Calu3 (cell line): ENCODE results near the gene S100A2. TPM values are rescaled to one million over a fixed set of nuclear protein-coding genes. Genes with fewer than 3 reads are reported as not detected.

ENCODE experiments used
- BruUV-seq: library from RNA; stranded (reverse); fragments of 400-500 nt; replicated peaks from 2 replicates; lab custom pipeline; 2021; lab: Mats Ljungman, UMichigan
- CTCF ChIA-PET: fragments of 300-600 bp; sonication (Branson Sonifier 250); formaldehyde crosslinking; loops from one replicate; lab custom pipeline; 2022; ENCODE audit warnings: antibody characterized with exemption; lab: Charles Lee
- DNase-seq: peaks from one replicate; pipeline ENCODE4 v3.0.0; 2022
- H3K27ac Mint-ChIP-seq: one replicate; pipeline ENCODE4 v1.8.0; 2022; ENCODE audit warnings: mixed read lengths; ENCODE audit not compliant: unreplicated experiment
- H3K27me3 Mint-ChIP-seq: one replicate; pipeline ENCODE4 v1.8.0; 2022; ENCODE audit warnings: mixed read lengths; ENCODE audit not compliant: unreplicated experiment
- H3K36me3 Mint-ChIP-seq: one replicate; pipeline ENCODE4 v1.8.0; 2022; ENCODE audit warnings: mild to moderate bottlenecking, moderate library complexity, mixed read lengths; ENCODE audit not compliant: insufficient read depth, unreplicated experiment
- H3K4me1 Mint-ChIP-seq: one replicate; pipeline ENCODE4 v1.8.0; 2022; ENCODE audit warnings: mild to moderate bottlenecking, low read depth, mixed read lengths; ENCODE audit not compliant: unreplicated experiment
- H3K4me3 Mint-ChIP-seq: one replicate; pipeline ENCODE4 v1.8.0; 2022; ENCODE audit warnings: mild to moderate bottlenecking, low read depth, moderate library complexity, mixed read lengths; ENCODE audit not compliant: unreplicated experiment
- H3K9me3 Mint-ChIP-seq: one replicate; pipeline ENCODE4 v1.8.0; 2022; ENCODE audit warnings: low read depth, mixed read lengths; ENCODE audit not compliant: unreplicated experiment
- intact Hi-C: fragments of 100-400 bp; cut with micrococcal nuclease; formaldehyde crosslinking; loops from one replicate; pipeline ENCODE4 v1.10.0; 2022; ENCODE audit not compliant: unreplicated experiment
- total RNA-seq: library from RNA; stranded (reverse); gene quantifications from 2 replicates; pipeline ENCODE4 v1.2.3, GENCODE V29; 2022
- TF ChIP-seq, protein P1 (sequence below): fragments of 200-600 bp; IDR thresholded peaks from one replicate; pipeline ENCODE4 v1.8.0; 2022; ENCODE audit warnings: antibody characterized with exemption; ENCODE audit not compliant: unreplicated experiment

Gene S100A2
- total RNA-seq, 1 experiment from 2014 or later, result 11.1 TPM

GRCh38 chr1:153556348-153556747 is 9.3 kb downstream of the S100A2 start:
- Mint-ChIP-seq H3K27ac (no peak overlapping the region), H3K36me3 (no peaks in the 10 kb centered on the region), H3K4me3 (no peak overlapping the region), H3K4me1 (peaks cover 12% of the 10 kb centered on the region), H3K9me3 (no peaks in the 10 kb centered on the region), H3K27me3 (no peaks in the 10 kb centered on the region)
- intact Hi-C loops, result no loop called here
- TF ChIP-seq, protein P1, sequence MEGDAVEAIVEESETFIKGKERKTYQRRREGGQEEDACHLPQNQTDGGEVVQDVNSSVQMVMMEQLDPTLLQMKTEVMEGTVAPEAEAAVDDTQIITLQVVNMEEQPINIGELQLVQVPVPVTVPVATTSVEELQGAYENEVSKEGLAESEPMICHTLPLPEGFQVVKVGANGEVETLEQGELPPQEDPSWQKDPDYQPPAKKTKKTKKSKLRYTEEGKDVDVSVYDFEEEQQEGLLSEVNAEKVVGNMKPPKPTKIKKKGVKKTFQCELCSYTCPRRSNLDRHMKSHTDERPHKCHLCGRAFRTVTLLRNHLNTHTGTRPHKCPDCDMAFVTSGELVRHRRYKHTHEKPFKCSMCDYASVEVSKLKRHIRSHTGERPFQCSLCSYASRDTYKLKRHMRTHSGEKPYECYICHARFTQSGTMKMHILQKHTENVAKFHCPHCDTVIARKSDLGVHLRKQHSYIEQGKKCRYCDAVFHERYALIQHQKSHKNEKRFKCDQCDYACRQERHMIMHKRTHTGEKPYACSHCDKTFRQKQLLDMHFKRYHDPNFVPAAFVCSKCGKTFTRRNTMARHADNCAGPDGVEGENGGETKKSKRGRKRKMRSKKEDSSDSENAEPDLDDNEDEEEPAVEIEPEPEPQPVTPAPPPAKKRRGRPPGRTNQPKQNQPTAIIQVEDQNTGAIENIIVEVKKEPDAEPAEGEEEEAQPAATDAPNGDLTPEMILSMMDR, result no peak
- no TSS peak for BruUV-seq
- no peak for DNase-seq
- CTCF ChIA-PET, result interaction anchor here (0.7 to 1.3 kb wide), 5 partner anchors 10 to 905 kb away, joined by 3 to 6 read pairs (median 5); partner anchors contain the start of gene S100A6

- H3K27me3 Mint-ChIP-seq, result no peaks in the 10 kb centered on the region
- peaks cover 6% of the 10 kb centered on the region for H3K36me3 Mint-ChIP-seq
- H3K4me3 Mint-ChIP-seq, result no peak overlapping the region
- H3K9me3 Mint-ChIP-seq, result no peaks in the 10 kb centered on the region
- no TSS peak for BruUV-seq
- H3K4me1 Mint-ChIP-seq, result peaks cover 28% of the 10 kb centered on the region
- TF ChIP-seq, protein P1, result no peak
- CTCF ChIA-PET, result interaction anchor here (1.4 to 1.8 kb wide), 3 partner anchors 9 to 18 kb away, joined by 5 to 8 read pairs (median 5); partner anchors contain the start of gene S100A6
- no peak for DNase-seq
- intact Hi-C loops, result no loop called here
- peak overlapping the region; percentile 11 for H3K27ac Mint-ChIP-seq
Measured at GRCh38 chr1:153553830-153554541, 11.7 kb downstream of the S100A2 start.

GRCh38 chr1:153553096-153553495 is 12.5 kb downstream of the S100A2 start:
- intact Hi-C loops, result no loop called here
- Mint-ChIP-seq H3K27ac (peak overlapping the region; percentile 50), H3K9me3 (no peaks in the 10 kb centered on the region), H3K27me3 (no peaks in the 10 kb centered on the region), H3K4me3 (no peak overlapping the region), H3K36me3 (peaks cover 6% of the 10 kb centered on the region), H3K4me1 (peaks cover 37% of the 10 kb centered on the region)
- TF ChIP-seq, protein P1, result no peak
- no TSS peak for BruUV-seq
- CTCF ChIA-PET, result interaction anchor here (1.5 to 1.8 kb wide), 2 partner anchors 8 to 15 kb away, joined by 5 to 8 read pairs; no protein-coding TSS in a partner anchor
- DNase-seq, result no peak

DNA sequence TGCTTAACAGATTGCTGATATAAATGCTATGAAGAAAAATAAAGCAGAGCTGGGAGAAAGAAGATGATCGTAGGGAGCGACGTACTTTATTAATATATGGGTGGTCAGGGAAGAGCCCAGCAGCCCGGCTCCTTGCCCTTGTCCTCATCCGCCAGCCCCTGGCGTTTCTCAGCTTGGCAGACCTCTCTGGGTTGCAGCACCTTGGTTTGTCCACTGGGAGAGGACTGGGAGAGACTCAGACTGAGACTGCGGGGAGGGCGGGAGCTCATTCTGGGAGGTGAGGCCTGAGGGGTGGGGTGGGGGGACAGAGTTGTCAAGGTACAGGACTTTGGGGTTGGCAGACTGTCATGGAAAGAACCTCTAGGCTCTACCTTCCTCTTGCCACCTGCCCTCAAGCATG is 13.3 kb downstream of the S100A2 start:
- DNase-seq, result no peak
- TF ChIP-seq, protein P1, result no peak
- H3K27me3 Mint-ChIP-seq, result no peaks in the 10 kb centered on the region
- intact Hi-C loops, result no loop called here
- no peak overlapping the region for H3K27ac Mint-ChIP-seq
- no TSS peak for BruUV-seq
- peaks cover 37% of the 10 kb centered on the region for H3K4me1 Mint-ChIP-seq
- peaks cover 6% of the 10 kb centered on the region for H3K36me3 Mint-ChIP-seq
- no peak overlapping the region for H3K4me3 Mint-ChIP-seq
- no peaks in the 10 kb centered on the region for H3K9me3 Mint-ChIP-seq
- CTCF ChIA-PET, result interaction anchor here (0.8 to 1.5 kb wide), 2 partner anchors 9 to 16 kb away, joined by 3 to 5 read pairs; no protein-coding TSS in a partner anchor
